Endothelial cell of umbilical vein (primary cell): ENCODE measurements around the gene SCAMP1. TPM values are rescaled to one million over a fixed set of nuclear protein-coding genes. Genes with fewer than 3 reads are reported as not detected.

ENCODE experiments used
- BruUV-seq: library from RNA; stranded (reverse); fragments of 400-500 nt; replicated peaks from 2 replicates; lab custom pipeline; 2021; lab: Mats Ljungman, UMichigan
- CTCF ChIA-PET: fragments of 300-600, 350-600 bp; sonication (Branson Sonifier 250); formaldehyde crosslinking; loops from one replicate; lab custom pipeline; 2021; ENCODE audit warnings: antibody characterized with exemption, inconsistent platforms; lab: Charles Lee
- POLR2A ChIA-PET: fragments of 300-600, 350-600 bp; sonication (Branson Sonifier 250); formaldehyde crosslinking; loops from one replicate; lab custom pipeline; 2021; ENCODE audit warnings: antibody characterized with exemption, inconsistent platforms; lab: Charles Lee
- DNase-seq: peaks from one replicate; pipeline ENCODE4 v3.0.0-alpha.2; 2011; ENCODE audit warnings: low read depth, low spot score
- FAIRE-seq: peaks from 2 replicates; lab custom pipeline; 2011; peaks lifted over from hg19 to GRCh38; lab: Jason Lieb, UNC
- H2AFZ ChIP-seq: 2 replicates; pipeline ENCODE4 v1.6.0; 2012; ENCODE audit warnings: low read depth, low read length, control low read depth, inconsistent platforms
- H3K27ac ChIP-seq: 2 replicates; pipeline ENCODE4 v1.5.1; 2011; ENCODE audit warnings: low read depth, mild to moderate bottlenecking, control low read depth, low read length, moderate library complexity; ENCODE audit not compliant: insufficient read depth
- H3K27me3 ChIP-seq, 2 experiments: 2 replicates each; pipeline versions ENCODE4 v1.6.0 to v1.6.1; 2011; ENCODE audit warnings: low read length in 2 of 2, mixed read lengths in 1 of 2; ENCODE audit not compliant: control insufficient read depth in 2 of 2, insufficient read depth in 2 of 2
- H3K36me3 ChIP-seq, 2 experiments: 2 replicates in 1 of 2; 3 replicates in 1 of 2; pipeline ENCODE4 v1.5.1; 2011; ENCODE audit warnings: low read length in 2 of 2, mild to moderate bottlenecking in 1 of 2, moderate library complexity in 1 of 2; ENCODE audit not compliant: control insufficient read depth in 2 of 2, insufficient read depth in 2 of 2; ENCODE audit errors: extremely low read depth in 1 of 2
- H3K4me1 ChIP-seq: 3 replicates; pipeline ENCODE4 v1.5.1; 2011; ENCODE audit warnings: mild to moderate bottlenecking, low read length; ENCODE audit not compliant: control insufficient read depth, insufficient read depth; ENCODE audit errors: extremely low read depth
- H3K4me2 ChIP-seq: 2 replicates; pipeline ENCODE4 v1.6.1; 2011; ENCODE audit warnings: low read length, control low read depth, mixed read lengths; ENCODE audit not compliant: insufficient read depth
- H3K4me3 ChIP-seq, 3 experiments: fragments of 200-600 bp in 1 of 3; sonication (generic), shearing (Covaris generic) in 1 of 3; replicated peaks in 1 of 3; 2 replicates each; pipeline ENCODE4 v1.5.1; 2011 to 2016; ENCODE audit warnings: control low read depth in 3 of 3, low read length in 3 of 3, mild to moderate bottlenecking in 2 of 3, inconsistent platforms in 1 of 3, low read depth in 1 of 3, moderate library complexity in 1 of 3; ENCODE audit not compliant: insufficient read depth in 1 of 3
- H3K79me2 ChIP-seq: 2 replicates; pipeline ENCODE4 v1.6.0; 2012; ENCODE audit warnings: low read length, inconsistent platforms; ENCODE audit not compliant: control insufficient read depth, insufficient read depth
- H3K9ac ChIP-seq: replicated peaks from 2 replicates; pipeline ENCODE3; 2011; ENCODE audit warnings: low read length, control low read depth; ENCODE audit not compliant: insufficient read depth; ENCODE audit errors: extremely low read depth
- H3K9me1 ChIP-seq: replicated peaks from 3 replicates; pipeline ENCODE4 v1.6.0; 2011; ENCODE audit warnings: mild to moderate bottlenecking, low read length; ENCODE audit not compliant: control insufficient read depth, insufficient read depth; ENCODE audit errors: extremely low read depth
- H3K9me3 ChIP-seq: replicated peaks from 2 replicates; pipeline ENCODE4 v1.5.1; 2012; ENCODE audit warnings: low read length, inconsistent platforms; ENCODE audit not compliant: control insufficient read depth, insufficient read depth
- H4K20me1 ChIP-seq: replicated peaks from 2 replicates; pipeline ENCODE3; 2011; ENCODE audit warnings: mild to moderate bottlenecking, low read length; ENCODE audit not compliant: control insufficient read depth, insufficient read depth; ENCODE audit errors: extremely low read depth
- EZH2 ChIP-seq: IDR thresholded peaks from 2 replicates; pipeline ENCODE4 v1.6.1; 2012; ENCODE audit warnings: borderline replicate concordance, low read depth, mild to moderate bottlenecking, moderate library complexity, low read length, inconsistent platforms; ENCODE audit not compliant: severe bottlenecking
- FOS ChIP-seq: IDR thresholded peaks from 2 replicates; pipeline ENCODE4 v1.6.1; 2011; ENCODE audit warnings: mild to moderate bottlenecking, low read length, moderate library complexity, borderline replicate concordance; ENCODE audit not compliant: insufficient read depth
- GATA2 ChIP-seq: IDR thresholded peaks from 2 replicates; pipeline ENCODE4 v1.7.0; 2011; ENCODE audit warnings: low read depth, mild to moderate bottlenecking, moderate library complexity, mixed read lengths, low read length; ENCODE audit not compliant: insufficient read length, insufficient read depth
- JUN ChIP-seq: IDR thresholded peaks from 2 replicates; pipeline ENCODE4 v1.6.1; 2011; ENCODE audit warnings: borderline replicate concordance, low read depth; ENCODE audit not compliant: insufficient read length, insufficient read depth
- MAX ChIP-seq: IDR thresholded peaks from 2 replicates; pipeline ENCODE4 v1.6.1; 2011; ENCODE audit not compliant: insufficient read depth, insufficient read length
- MYC ChIP-seq: IDR thresholded peaks from one replicate; pipeline ENCODE4 v1.6.1; 2011; ENCODE audit warnings: mild to moderate bottlenecking, low read depth, low read length
- POLR2A ChIP-seq: IDR thresholded peaks from 2 replicates; pipeline ENCODE4 v1.6.1; 2012; ENCODE audit warnings: low read depth, mild to moderate bottlenecking, control low read depth, low read length
- POLR2AphosphoS5 ChIP-seq: IDR thresholded peaks from 2 replicates; pipeline ENCODE4 v1.6.1; 2012; ENCODE audit warnings: low read depth, mild to moderate bottlenecking, control low read depth, low read length, moderate library complexity; ENCODE audit not compliant: insufficient read depth
- dilution Hi-C: fragments of 300-500 bp; cut with MboI; formaldehyde crosslinking; loops from one replicate; pipeline ENCODE4 v1.15.0; 2019; ENCODE audit warnings: low sequenced_read_pairs; ENCODE audit not compliant: extremely low pct_ligation_motif_present
- intact Hi-C: fragments of 100-400 bp; cut with micrococcal nuclease; formaldehyde crosslinking; loops from one replicate; pipeline ENCODE4 v1.10.0; 2022
- polyA plus RNA-seq, 4 experiments: library from polyadenylated mRNA; depleted of rRNA in 3 of 4; stranded (reverse) in 3 of 4; unstranded in 1 of 4; fragments of >200 nt; gene quantifications; 2 replicates each; pipeline versions ENCODE4 v1.2.1 to v1.2.3, GENCODE V29; 2011 to 2012; ENCODE audit warnings: missing spikeins in 1 of 4
- total RNA-seq: library from RNA; stranded (reverse); gene quantifications from 2 replicates; pipeline ENCODE4 v1.2.3, GENCODE V29; 2021
- TF ChIP-seq, protein P1 (sequence below), 2 donors: IDR thresholded peaks; 1 replicate in 1 of 2; 2 replicates in 1 of 2; pipeline ENCODE4 v1.5.1; 2011; ENCODE audit warnings: low read length in 2 of 2, mild to moderate bottlenecking in 2 of 2, moderate library complexity in 2 of 2, control low read depth in 1 of 2, inconsistent platforms in 1 of 2, low read depth in 1 of 2; ENCODE audit not compliant: insufficient read depth in 1 of 2; ENCODE audit errors: extremely low read depth in 1 of 2

The SCAMP1 gene
- total and polyA plus RNA-seq, 2 donors (not counting 3 experiments of a cell fraction or from before 2014, with no cell fraction given) = 13.7 to 29.0 TPM

DNA sequence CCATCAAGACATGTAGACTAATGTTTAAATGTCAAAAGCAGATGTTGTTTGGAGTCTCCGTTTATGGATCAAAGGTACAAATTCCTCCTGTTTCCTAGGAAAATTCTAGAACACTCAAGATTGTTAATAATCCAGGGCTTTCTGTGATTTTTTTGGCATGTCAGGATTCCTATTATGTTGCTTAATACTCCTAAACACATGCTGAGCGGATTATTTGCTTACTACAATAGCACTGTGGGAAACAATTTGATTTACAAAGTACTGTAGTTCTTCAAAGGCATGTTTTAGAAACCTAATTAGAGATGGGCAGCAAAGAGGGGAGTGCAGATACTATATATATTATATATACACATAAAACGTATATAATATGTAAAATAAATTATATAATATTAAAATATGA, 19.0 kb upstream of the SCAMP1 start:
- ChIA-PET POLR2A (no interaction called here), CTCF (interaction anchor here (0.7 to 1.4 kb wide), 2 partner anchors 21 to 41 kb away, joined by 3 read pairs; no protein-coding TSS in a partner anchor)
- FAIRE-seq = no peak
- TF ChIP-seq EZH2 = no peak
- TF ChIP-seq MYC = no peak
- TF ChIP-seq FOS = no peak
- no peak for TF ChIP-seq JUN
- no peak for TF ChIP-seq POLR2AphosphoS5
- no peak for TF ChIP-seq GATA2
- no peak for TF ChIP-seq POLR2A
- TF ChIP-seq MAX = no peak
- TF ChIP-seq, protein P1, sequence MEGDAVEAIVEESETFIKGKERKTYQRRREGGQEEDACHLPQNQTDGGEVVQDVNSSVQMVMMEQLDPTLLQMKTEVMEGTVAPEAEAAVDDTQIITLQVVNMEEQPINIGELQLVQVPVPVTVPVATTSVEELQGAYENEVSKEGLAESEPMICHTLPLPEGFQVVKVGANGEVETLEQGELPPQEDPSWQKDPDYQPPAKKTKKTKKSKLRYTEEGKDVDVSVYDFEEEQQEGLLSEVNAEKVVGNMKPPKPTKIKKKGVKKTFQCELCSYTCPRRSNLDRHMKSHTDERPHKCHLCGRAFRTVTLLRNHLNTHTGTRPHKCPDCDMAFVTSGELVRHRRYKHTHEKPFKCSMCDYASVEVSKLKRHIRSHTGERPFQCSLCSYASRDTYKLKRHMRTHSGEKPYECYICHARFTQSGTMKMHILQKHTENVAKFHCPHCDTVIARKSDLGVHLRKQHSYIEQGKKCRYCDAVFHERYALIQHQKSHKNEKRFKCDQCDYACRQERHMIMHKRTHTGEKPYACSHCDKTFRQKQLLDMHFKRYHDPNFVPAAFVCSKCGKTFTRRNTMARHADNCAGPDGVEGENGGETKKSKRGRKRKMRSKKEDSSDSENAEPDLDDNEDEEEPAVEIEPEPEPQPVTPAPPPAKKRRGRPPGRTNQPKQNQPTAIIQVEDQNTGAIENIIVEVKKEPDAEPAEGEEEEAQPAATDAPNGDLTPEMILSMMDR (IDR thresholded peaks at IDR 0.05; ENCODE audit: extremely low read depth in 1 of 2, insufficient read depth in 1 of 2, low read depth in 1 of 2, low read length in 2 of 2) = no peak
- no peaks in the 10 kb centered on the region for H3K36me3 ChIP-seq
- H3K79me2 ChIP-seq = no peaks in the 10 kb centered on the region
- intact Hi-C loops (no loop called here), dilution Hi-C loops (no loop called here)
- no peaks in the 10 kb centered on the region for H3K9me3 ChIP-seq
- no peak for DNase-seq
- no peak overlapping the region for H3K9ac ChIP-seq
- peaks cover 5% of the 10 kb centered on the region for H3K4me1 ChIP-seq
- H2AFZ ChIP-seq = no peak overlapping the region
- H4K20me1 ChIP-seq = no peaks in the 10 kb centered on the region
- no peak overlapping the region for H3K4me2 ChIP-seq
- peaks cover 0 to 2% of the 10 kb centered on the region in 2 experiments for H3K27me3 ChIP-seq
- BruUV-seq = no TSS peak
- no peak overlapping the region for H3K27ac ChIP-seq
- H3K4me3 ChIP-seq = no peak overlapping the region
- no peaks in the 10 kb centered on the region for H3K9me1 ChIP-seq
